ENCODE results near the gene ABLIM1. TPM values are rescaled to one million over a fixed set of nuclear protein-coding genes. Genes with fewer than 3 reads are reported as not detected.

Gene ABLIM1
- total RNA-seq, 4 donors from 2014 or later, result 84.7 to 203 (median 150) TPM

DNA sequence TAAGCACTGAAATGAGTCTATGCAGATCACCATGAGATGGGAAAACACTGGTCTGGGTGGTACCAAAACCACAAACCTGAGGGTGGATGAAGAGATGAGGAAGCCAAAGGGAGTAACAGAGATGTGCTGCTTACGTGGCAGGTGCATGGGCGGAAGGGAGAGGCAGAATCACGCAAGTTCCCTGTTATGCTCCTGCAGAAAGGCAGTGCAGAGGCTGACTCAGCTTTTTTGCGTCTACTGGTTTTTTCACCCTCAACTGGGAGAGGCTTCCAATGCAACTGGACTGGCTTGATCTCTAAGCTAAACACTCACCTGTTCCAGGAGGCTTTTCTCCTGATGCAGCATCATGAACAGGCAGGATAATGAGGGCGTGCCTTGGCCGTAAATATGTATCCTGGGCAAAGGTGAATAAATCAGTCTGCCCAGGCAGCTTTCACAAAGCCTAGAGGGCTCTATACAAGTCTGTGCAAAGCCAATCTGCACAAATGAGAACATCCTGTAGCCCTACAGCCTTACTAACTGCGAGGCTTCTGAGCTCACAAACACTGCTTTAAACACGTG lies 158.4 kb downstream of the ABLIM1 start:
- peak overlapping the region in 1 of 4 donors; percentile 27 for H3K27ac ChIP-seq
- H3K4me3 ChIP-seq, result no peak overlapping the region
- no peak for TF ChIP-seq POLR2A (IDR thresholded peaks at IDR 0.05)
- TF ChIP-seq, protein P1, sequence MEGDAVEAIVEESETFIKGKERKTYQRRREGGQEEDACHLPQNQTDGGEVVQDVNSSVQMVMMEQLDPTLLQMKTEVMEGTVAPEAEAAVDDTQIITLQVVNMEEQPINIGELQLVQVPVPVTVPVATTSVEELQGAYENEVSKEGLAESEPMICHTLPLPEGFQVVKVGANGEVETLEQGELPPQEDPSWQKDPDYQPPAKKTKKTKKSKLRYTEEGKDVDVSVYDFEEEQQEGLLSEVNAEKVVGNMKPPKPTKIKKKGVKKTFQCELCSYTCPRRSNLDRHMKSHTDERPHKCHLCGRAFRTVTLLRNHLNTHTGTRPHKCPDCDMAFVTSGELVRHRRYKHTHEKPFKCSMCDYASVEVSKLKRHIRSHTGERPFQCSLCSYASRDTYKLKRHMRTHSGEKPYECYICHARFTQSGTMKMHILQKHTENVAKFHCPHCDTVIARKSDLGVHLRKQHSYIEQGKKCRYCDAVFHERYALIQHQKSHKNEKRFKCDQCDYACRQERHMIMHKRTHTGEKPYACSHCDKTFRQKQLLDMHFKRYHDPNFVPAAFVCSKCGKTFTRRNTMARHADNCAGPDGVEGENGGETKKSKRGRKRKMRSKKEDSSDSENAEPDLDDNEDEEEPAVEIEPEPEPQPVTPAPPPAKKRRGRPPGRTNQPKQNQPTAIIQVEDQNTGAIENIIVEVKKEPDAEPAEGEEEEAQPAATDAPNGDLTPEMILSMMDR (IDR thresholded peaks at IDR 0.05 in 4 of 5, conservative IDR thresholded peaks at IDR 0.05 in 1 of 5), result no peak
- ATAC-seq (no peak), DNase-seq (no peak)
- intact Hi-C loops (cut with DNase I; ENCODE audit: low total_unique reads) (no loop called here), in situ Hi-C loops (cut with MboI; ENCODE audit: low sequenced_read_pairs in 4 of 4) (no loop called here)
- no peaks in the 10 kb centered on the region for H3K9me3 ChIP-seq
- peaks cover 0 to 11% of the 10 kb centered on the region in 2 donors for H3K36me3 ChIP-seq
- peaks cover 0 to 4% of the 10 kb centered on the region in 2 donors for H3K4me1 ChIP-seq
- H3K27me3 ChIP-seq, result no peaks in the 10 kb centered on the region

DNA sequence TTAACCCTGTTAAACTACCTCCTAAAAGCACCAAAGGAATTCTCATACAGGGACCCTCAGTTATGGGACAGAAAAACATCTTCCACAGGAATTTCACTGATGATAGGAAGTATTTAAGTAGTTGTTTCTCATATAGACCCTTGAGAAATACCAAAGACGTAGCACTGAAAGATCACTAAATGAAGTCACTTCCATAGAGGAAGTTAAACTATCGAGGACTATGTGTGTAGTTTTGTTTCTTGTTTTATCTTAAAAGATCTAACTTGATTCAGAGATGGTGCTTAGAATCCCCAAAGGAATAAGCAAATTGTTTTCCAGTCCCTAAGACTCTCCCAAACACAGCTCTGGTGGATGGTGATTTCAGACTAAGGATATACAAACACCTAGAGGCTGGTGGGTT lies 159.0 kb downstream of the ABLIM1 start:
- H3K4me1 ChIP-seq, result peaks cover 0 to under 1% of the 10 kb centered on the region in 2 donors
- in situ Hi-C loops (cut with MboI; ENCODE audit: low sequenced_read_pairs in 4 of 4) (no loop called here), intact Hi-C loops (cut with DNase I; ENCODE audit: low total_unique reads) (no loop called here)
- DNase-seq, result no peak
- no peak overlapping the region for H3K4me3 ChIP-seq
- no peaks in the 10 kb centered on the region for H3K27me3 ChIP-seq
- no peak overlapping the region for H3K27ac ChIP-seq
- ATAC-seq, result no peak
- peaks cover 0 to 13% of the 10 kb centered on the region in 2 donors for H3K36me3 ChIP-seq
- TF ChIP-seq, protein P1 (IDR thresholded peaks at IDR 0.05 in 4 of 5, conservative IDR thresholded peaks at IDR 0.05 in 1 of 5), result no peak
- no peak for TF ChIP-seq POLR2A (IDR thresholded peaks at IDR 0.05)
- no peaks in the 10 kb centered on the region for H3K9me3 ChIP-seq

DNA sequence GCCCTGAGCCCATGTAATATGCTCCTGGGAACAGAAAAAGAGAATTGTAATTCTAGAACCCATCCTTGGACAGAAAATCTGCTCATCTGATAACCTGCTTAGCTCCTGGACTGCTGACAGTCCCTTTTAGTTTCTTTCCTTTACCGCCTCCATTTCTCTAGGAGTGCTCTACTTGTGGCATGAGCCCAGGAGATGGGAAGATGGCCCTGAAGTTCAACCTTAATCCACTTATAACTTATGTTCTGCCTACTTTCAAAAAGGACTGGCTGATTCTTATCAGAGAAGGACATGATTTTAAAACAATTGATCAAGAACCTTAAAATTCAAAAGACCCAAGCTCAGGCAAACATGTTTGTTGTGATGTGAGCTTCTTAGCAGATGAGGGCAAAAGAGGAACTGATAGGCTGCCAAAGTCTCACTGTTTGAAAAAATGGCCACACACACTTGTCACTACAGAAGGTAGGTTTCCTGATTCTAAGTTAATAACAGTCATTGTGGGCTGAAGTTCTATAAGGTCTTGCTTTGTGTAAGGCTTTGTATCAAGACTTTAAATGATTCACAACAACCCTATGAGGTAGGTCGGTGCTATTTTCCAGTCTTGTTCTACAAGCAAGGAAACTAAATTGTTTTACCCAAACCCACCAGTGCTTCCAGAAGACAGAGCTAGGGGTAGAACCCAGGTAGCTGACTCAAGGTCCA lies 159.5 kb downstream of the ABLIM1 start:
- H3K9me3 ChIP-seq, result no peaks in the 10 kb centered on the region
- H3K27me3 ChIP-seq, result no peaks in the 10 kb centered on the region
- no peak overlapping the region for H3K4me3 ChIP-seq
- H3K4me1 ChIP-seq, result peaks cover 0 to 3% of the 10 kb centered on the region in 2 donors
- ATAC-seq (no peak), DNase-seq (no peak)
- H3K27ac ChIP-seq, result no peak overlapping the region
- intact Hi-C loops (cut with DNase I; ENCODE audit: low total_unique reads), result no loop called here
- no peak for TF ChIP-seq POLR2A (IDR thresholded peaks at IDR 0.05)
- TF ChIP-seq, protein P1 (IDR thresholded peaks at IDR 0.05 in 4 of 5, conservative IDR thresholded peaks at IDR 0.05 in 1 of 5), result no peak
- H3K36me3 ChIP-seq, result peaks cover 0 to 13% of the 10 kb centered on the region in 2 donors
- in situ Hi-C loops (cut with MboI; ENCODE audit: low sequenced_read_pairs in 4 of 4), result no loop called here

DNA sequence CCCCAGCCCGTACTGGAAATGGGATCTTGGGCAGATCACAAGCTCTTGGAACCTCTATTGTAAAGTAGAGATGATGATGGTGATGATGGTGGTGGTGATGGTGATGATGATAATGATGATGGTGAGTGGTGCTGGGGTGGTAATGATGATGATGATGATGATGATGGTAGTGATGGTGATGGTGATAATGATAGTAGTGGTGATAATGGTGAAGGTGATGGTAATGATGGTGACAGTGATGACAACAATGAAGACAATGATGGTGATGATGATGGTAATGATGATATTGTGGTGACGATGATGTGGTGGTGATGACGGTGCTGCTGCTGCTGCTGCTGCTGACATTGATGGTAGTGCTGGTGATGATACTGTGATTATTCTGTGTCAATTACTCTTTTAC lies 162.8 kb downstream of the ABLIM1 start:
- Histone ChIP-seq H3K9me3 (no peaks in the 10 kb centered on the region), H3K27me3 (no peaks in the 10 kb centered on the region), H3K4me1 (peaks cover 8 to 9% of the 10 kb centered on the region in 2 donors), H3K36me3 (peaks cover 0 to 13% of the 10 kb centered on the region in 2 donors), H3K4me3 (no peak overlapping the region), H3K27ac (no peak overlapping the region)
- in situ Hi-C loops (cut with MboI; ENCODE audit: low sequenced_read_pairs in 4 of 4), result no loop called here
- no peak for ATAC-seq
- TF ChIP-seq, protein P1 (IDR thresholded peaks at IDR 0.05 in 4 of 5, conservative IDR thresholded peaks at IDR 0.05 in 1 of 5), result no peak
- no peak for TF ChIP-seq POLR2A (IDR thresholded peaks at IDR 0.05)
- DNase-seq, result no peak
- intact Hi-C loops (cut with DNase I; ENCODE audit: low total_unique reads), result no loop called here
